HCT116 (cell line): ENCODE measurements around the gene EEF1G. TPM values are rescaled to one million over a fixed set of nuclear protein-coding genes. Genes with fewer than 3 reads are reported as not detected.

Experiments used
- ATAC-seq: fragments of 200-7000 bp; cut with Tn5 transposase; 2 replicates; pipeline ENCODE4 v1.9.1; 2020; ENCODE audit warnings: mild to moderate bottlenecking, moderate library complexity
- BruUV-seq: library from RNA; stranded (reverse); fragments of 400-500 nt; replicated peaks from 2 replicates; lab custom pipeline; 2021; lab: Mats Ljungman, UMichigan
- CTCF ChIA-PET: fragments of 300-600 bp; sonication (Branson Sonifier 250); formaldehyde crosslinking; loops from one replicate; lab custom pipeline; 2021; ENCODE audit warnings: antibody characterized with exemption; lab: Charles Lee
- POLR2A ChIA-PET: fragments of 300-600, 350-600 bp; sonication (Branson Sonifier 250); formaldehyde crosslinking; loops from one replicate; lab custom pipeline; 2021; ENCODE audit warnings: antibody characterized with exemption; lab: Charles Lee
- RAD21 ChIA-PET, 2 experiments: fragments of 300-600 bp; sonication (Branson Sonifier 250); formaldehyde crosslinking; loops; one replicate each; lab custom pipeline; 2023; ENCODE audit warnings: low total read pairs in 2 of 2; ENCODE audit not compliant: uncharacterized antibody in 2 of 2, unreplicated experiment in 2 of 2, low non-redundant PET in 1 of 2; lab: Charles Lee
- DNase-seq: peaks from one replicate; pipeline ENCODE4 v3.0.0-alpha.2; 2010; ENCODE audit warnings: low read depth, low spot score
- H2AFZ ChIP-seq: fragments of 200-600 bp; shearing (Covaris generic), sonication (generic); 2 replicates; pipeline ENCODE4 v1.6.1; 2017; ENCODE audit warnings: low read depth, mixed run types, mixed read lengths, antibody characterized with exemption, low read length; ENCODE audit not compliant: poor library complexity, severe bottlenecking
- H3K27ac ChIP-seq: 2 replicates; pipeline ENCODE4 v1.5.1; 2012; ENCODE audit warnings: low read depth, low read length
- H3K27me3 ChIP-seq: fragments of 200-600 bp; sonication (generic); 2 replicates; pipeline ENCODE4 v1.6.1; 2016; ENCODE audit warnings: mixed run types, low read length, mixed read lengths; ENCODE audit not compliant: insufficient read depth
- H3K36me3 ChIP-seq, 2 experiments: fragments of 200-500 bp in 1 of 2; fragments of 200-600 bp in 1 of 2; sonication (Bioruptor generic) in 1 of 2; sonication (generic) in 1 of 2; 2 replicates each; pipeline versions ENCODE4 v1.5.1 to v1.6.1; 2014 to 2016; ENCODE audit warnings: low read length in 2 of 2, inconsistent platforms in 1 of 2, mixed read lengths in 1 of 2, mixed run types in 1 of 2; ENCODE audit not compliant: insufficient read depth in 2 of 2, control insufficient read depth in 1 of 2
- H3K4me1 ChIP-seq, 2 experiments: fragments of 200-600 bp in 1 of 2; sonication (generic) in 1 of 2; 2 replicates each; pipeline versions ENCODE4 v1.5.1 to v1.6.1; 2012 to 2017; ENCODE audit warnings: low read length in 2 of 2, inconsistent platforms in 1 of 2, mild to moderate bottlenecking in 1 of 2, mixed read lengths in 1 of 2, mixed run types in 1 of 2, moderate library complexity in 1 of 2; ENCODE audit not compliant: insufficient read depth in 2 of 2, control insufficient read depth in 1 of 2
- H3K4me2 ChIP-seq: fragments of 200-600 bp; sonication (generic); 2 replicates; pipeline ENCODE4 v1.6.1; 2017; ENCODE audit warnings: mixed run types, low read length, mixed read lengths
- H3K4me3 ChIP-seq, 2 experiments: fragments of 200-600 bp in 1 of 2; sonication (generic) in 1 of 2; replicated peaks in 1 of 2; 2 replicates each; pipeline ENCODE4 v1.5.1; 2011 to 2016; ENCODE audit warnings: low read length in 2 of 2, control low read depth in 1 of 2, low read depth in 1 of 2, mild to moderate bottlenecking in 1 of 2, mixed read lengths in 1 of 2, mixed run types in 1 of 2
- H3K79me2 ChIP-seq: fragments of 200-600 bp; sonication (generic); 2 replicates; pipeline ENCODE4 v1.6.1; 2017; ENCODE audit warnings: mild to moderate bottlenecking, mixed run types, low read length, moderate library complexity, mixed read lengths; ENCODE audit not compliant: insufficient read depth
- H3K9ac ChIP-seq: fragments of 200-600 bp; sonication (generic); 2 replicates; pipeline ENCODE4 v1.6.1; 2016; ENCODE audit warnings: low read length, mixed read lengths
- H3K9me2 ChIP-seq: fragments of 200-600 bp; sonication (generic), shearing (Covaris generic); 2 replicates; pipeline ENCODE4 v1.6.1; 2017; ENCODE audit warnings: mixed run types, mild to moderate bottlenecking, moderate library complexity; ENCODE audit not compliant: insufficient read depth
- H3K9me3 ChIP-seq, 2 experiments: fragments of 200-500 bp in 1 of 2; fragments of 200-600 bp in 1 of 2; sonication (Bioruptor generic) in 1 of 2; sonication (generic) in 1 of 2; 2 replicates each; pipeline ENCODE4 v1.6.1; 2014 to 2017; ENCODE audit warnings: low read length in 2 of 2, mixed read lengths in 2 of 2, inconsistent platforms in 1 of 2, low read depth in 1 of 2, mild to moderate bottlenecking in 1 of 2, mixed run types in 1 of 2, moderate library complexity in 1 of 2; ENCODE audit not compliant: control insufficient read depth in 1 of 2, insufficient read depth in 1 of 2
- H4K20me1 ChIP-seq: fragments of 200-600 bp; sonication (generic), shearing (Covaris generic); 2 replicates; pipeline ENCODE4 v1.6.1; 2017; ENCODE audit warnings: mixed run types, mild to moderate bottlenecking, moderate library complexity; ENCODE audit not compliant: insufficient read depth
- CEBPB ChIP-seq: IDR thresholded peaks from 2 replicates; pipeline ENCODE4 v1.6.1; 2012; ENCODE audit warnings: low read depth
- POLR2AphosphoS5 ChIP-seq: IDR thresholded peaks from 2 replicates; pipeline ENCODE4 v1.6.1; 2011; ENCODE audit warnings: mild to moderate bottlenecking, low read depth, low read length, moderate library complexity
- ZBTB33 ChIP-seq: IDR thresholded peaks from 2 replicates; pipeline ENCODE4 v1.6.1; 2011; ENCODE audit warnings: mild to moderate bottlenecking, low read length, moderate library complexity; ENCODE audit not compliant: insufficient replicate concordance; ENCODE audit errors: extremely low read depth
- intact Hi-C: fragments of 100-400 bp; cut with micrococcal nuclease; formaldehyde crosslinking; loops from 2 replicates; pipeline ENCODE4 v1.10.0; 2022
- total RNA-seq: library from RNA; stranded (reverse); gene quantifications from one replicate; pipeline ENCODE4 v1.2.1, GENCODE V29; 2021; ENCODE audit not compliant: unreplicated experiment

EEF1G gene
- total RNA-seq, 1 experiment from 2014 or later = 1,901 TPM

GRCh38 chr11:62553839-62554361 is 19.8 kb downstream of the EEF1G start:
- H3K27ac ChIP-seq = peak overlapping the region; percentile 99
- H3K4me2 ChIP-seq = peak overlapping the region; percentile 94
- ChIA-PET RAD21 (interaction anchor here (1.1 to 2.3 kb wide), 3 partner anchors 11 to 129 kb away, joined by 3 to 8 read pairs (median 6); no protein-coding TSS in a partner anchor), POLR2A (interaction anchor here (1.1 to 2.1 kb wide), 9 partner anchors 7 to 287 kb away, joined by 4 to 15 read pairs (median 6); partner anchors contain the start of genes C11orf98, CSKMT, EEF1G and TUT1), CTCF (interaction anchor here (2.2 to 3.8 kb wide), 3 partner anchors 10 to 159 kb away, joined by 9 to 39 read pairs (median 30); no protein-coding TSS in a partner anchor)
- ATAC-seq (peak; percentile 33), DNase-seq (peak; percentile 68)
- peak overlapping the region; percentile 81 for H3K9ac ChIP-seq
- intact Hi-C loops = no loop called here
- H3K9me2 ChIP-seq = no peaks in the 10 kb centered on the region
- H4K20me1 ChIP-seq = no peaks in the 10 kb centered on the region; the same call in 1 of the 2 replicates
- no TSS peak for BruUV-seq
- no peak for TF ChIP-seq CEBPB
- no peak for TF ChIP-seq ZBTB33
- TF ChIP-seq POLR2AphosphoS5 = peak; percentile 37; the same call in 1 of the 2 replicates
- H3K4me3 ChIP-seq = peak overlapping the region; percentile 36 to 52
- peaks cover 70 to 87% of the 10 kb centered on the region in 2 experiments for H3K4me1 ChIP-seq
- H3K27me3 ChIP-seq = no peaks in the 10 kb centered on the region
- peaks cover 15% of the 10 kb centered on the region for H3K79me2 ChIP-seq
- H3K36me3 ChIP-seq = peaks cover 4 to 5% of the 10 kb centered on the region in 2 experiments; a peak in 3 of 4 replicates
- H2AFZ ChIP-seq = no peak overlapping the region
- H3K9me3 ChIP-seq = no peaks in the 10 kb centered on the region
